ENCODE results near the gene CDC42BPB.

CDC42BPB gene

GRCh38 chr14:102957222-102957621 lies 100.1 kb downstream of the CDC42BPB start:
- no peak for DNase-seq

GRCh38 chr14:102955636-102956408 lies 101.5 kb downstream of the CDC42BPB start:
- DNase-seq: no peak

- DNase-seq: no peak
Observed at GRCh38 chr14:102954081-102954789, 103.1 kb downstream of the CDC42BPB start.

- DNase-seq: no peak
Observed at GRCh38 chr14:102953100-102953499, 104.2 kb downstream of the CDC42BPB start.

GRCh38 chr14:102952276-102952675 lies 105.1 kb downstream of the CDC42BPB start:
- DNase-seq: no peak

- no peak for DNase-seq
Observed at GRCh38 chr14:102951799-102952198, 105.5 kb downstream of the CDC42BPB start.

GRCh38 chr14:102951034-102951433 lies 106.3 kb downstream of the CDC42BPB start:
- DNase-seq: no peak

- DNase-seq: no peak
Observed at GRCh38 chr14:102949801-102950451, 107.4 kb downstream of the CDC42BPB start.

- peak; percentile 62 for DNase-seq
Observed at GRCh38 chr14:102949062-102949800, 108.1 kb downstream of the CDC42BPB start.

GRCh38 chr14:102948698-102949061 lies 108.7 kb downstream of the CDC42BPB start:
- DNase-seq: no peak

- DNase-seq: no peak
Observed at GRCh38 chr14:102947321-102948103, 109.8 kb downstream of the CDC42BPB start.

- DNase-seq: no peak
Observed at GRCh38 chr14:102945346-102946130, 111.8 kb downstream of the CDC42BPB start.

- DNase-seq: no peak
Observed at GRCh38 chr14:102944448-102945330, 112.7 kb downstream of the CDC42BPB start.

GRCh38 chr14:102943979-102944378 lies 113.4 kb downstream of the CDC42BPB start:
- DNase-seq: no peak

GRCh38 chr14:102943454-102943853 lies 113.9 kb downstream of the CDC42BPB start:
- DNase-seq: no peak

- DNase-seq: no peak
Observed at GRCh38 chr14:102942069-102942468, 115.3 kb downstream of the CDC42BPB start.

- no peak for DNase-seq
Observed at GRCh38 chr14:102941419-102942011, 115.8 kb downstream of the CDC42BPB start.

GRCh38 chr14:102940729-102941362 lies 116.5 kb downstream of the CDC42BPB start:
- no peak for DNase-seq

GRCh38 chr14:102939820-102940561 lies 117.4 kb downstream of the CDC42BPB start:
- no peak for DNase-seq
